Measurements from ENCODE around the gene UBQLN4. TPM values are rescaled to one million over a fixed set of nuclear protein-coding genes. Genes with fewer than 3 reads are reported as not detected.

UBQLN4 gene
- polyA plus RNA-seq, 1 of the 3 experiments (the other 2 are of a cell fraction) = 37.0 TPM

DNA sequence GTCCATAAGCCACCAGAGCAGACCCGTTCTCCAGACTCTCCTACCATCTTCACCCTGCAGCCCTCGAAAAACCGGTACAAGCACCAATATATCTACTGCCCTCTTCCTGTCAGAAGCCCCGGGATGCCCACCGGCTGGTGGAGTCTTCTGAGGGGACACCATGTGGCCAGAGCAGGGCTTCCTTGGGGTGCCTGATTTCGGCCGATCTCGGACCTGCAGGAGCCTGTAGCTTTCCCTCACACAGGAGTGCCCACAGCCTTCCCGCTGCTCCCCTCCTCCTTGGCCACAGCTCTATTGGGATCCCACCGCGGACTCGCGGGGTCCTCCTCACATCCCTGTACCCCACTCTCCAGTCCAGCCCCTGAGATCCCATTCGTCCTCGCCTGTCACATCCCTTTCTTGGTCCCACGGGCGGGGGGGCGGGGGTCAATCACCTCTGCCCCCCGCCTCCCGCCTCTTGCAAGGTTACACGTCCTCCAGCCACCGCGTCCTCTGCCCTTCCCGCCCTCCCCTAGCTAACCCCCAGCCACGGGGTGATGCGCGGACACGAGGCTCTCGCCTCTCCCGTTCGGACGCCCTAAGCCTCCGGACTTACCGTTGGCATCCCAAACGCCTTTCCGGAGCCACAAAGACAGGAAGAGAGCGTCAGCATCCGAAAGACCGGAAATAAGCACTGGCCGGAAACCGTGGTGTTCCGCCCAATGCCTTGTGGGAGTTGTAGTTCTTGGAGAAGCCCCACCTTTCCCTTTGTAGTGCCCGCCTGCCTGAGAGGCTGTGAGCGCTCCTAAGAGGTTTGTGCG is 33.1 kb downstream of the UBQLN4 start, which contains the start of gene SSR2 (continued):
- no peak for TF ChIP-seq NFIC (IDR thresholded peaks at IDR 0.05; ENCODE audit: borderline replicate concordance)
- TF ChIP-seq FOXM1 (IDR thresholded peaks at IDR 0.05; ENCODE audit: low read depth) = no peak
- TF ChIP-seq, protein P1, sequence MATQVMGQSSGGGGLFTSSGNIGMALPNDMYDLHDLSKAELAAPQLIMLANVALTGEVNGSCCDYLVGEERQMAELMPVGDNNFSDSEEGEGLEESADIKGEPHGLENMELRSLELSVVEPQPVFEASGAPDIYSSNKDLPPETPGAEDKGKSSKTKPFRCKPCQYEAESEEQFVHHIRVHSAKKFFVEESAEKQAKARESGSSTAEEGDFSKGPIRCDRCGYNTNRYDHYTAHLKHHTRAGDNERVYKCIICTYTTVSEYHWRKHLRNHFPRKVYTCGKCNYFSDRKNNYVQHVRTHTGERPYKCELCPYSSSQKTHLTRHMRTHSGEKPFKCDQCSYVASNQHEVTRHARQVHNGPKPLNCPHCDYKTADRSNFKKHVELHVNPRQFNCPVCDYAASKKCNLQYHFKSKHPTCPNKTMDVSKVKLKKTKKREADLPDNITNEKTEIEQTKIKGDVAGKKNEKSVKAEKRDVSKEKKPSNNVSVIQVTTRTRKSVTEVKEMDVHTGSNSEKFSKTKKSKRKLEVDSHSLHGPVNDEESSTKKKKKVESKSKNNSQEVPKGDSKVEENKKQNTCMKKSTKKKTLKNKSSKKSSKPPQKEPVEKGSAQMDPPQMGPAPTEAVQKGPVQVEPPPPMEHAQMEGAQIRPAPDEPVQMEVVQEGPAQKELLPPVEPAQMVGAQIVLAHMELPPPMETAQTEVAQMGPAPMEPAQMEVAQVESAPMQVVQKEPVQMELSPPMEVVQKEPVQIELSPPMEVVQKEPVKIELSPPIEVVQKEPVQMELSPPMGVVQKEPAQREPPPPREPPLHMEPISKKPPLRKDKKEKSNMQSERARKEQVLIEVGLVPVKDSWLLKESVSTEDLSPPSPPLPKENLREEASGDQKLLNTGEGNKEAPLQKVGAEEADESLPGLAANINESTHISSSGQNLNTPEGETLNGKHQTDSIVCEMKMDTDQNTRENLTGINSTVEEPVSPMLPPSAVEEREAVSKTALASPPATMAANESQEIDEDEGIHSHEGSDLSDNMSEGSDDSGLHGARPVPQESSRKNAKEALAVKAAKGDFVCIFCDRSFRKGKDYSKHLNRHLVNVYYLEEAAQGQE (IDR thresholded peaks at IDR 0.05; ENCODE audit: low read depth, low read length) = no peak
- TF ChIP-seq JUND (IDR thresholded peaks at IDR 0.05) = no peak
- TF ChIP-seq, protein P2, sequence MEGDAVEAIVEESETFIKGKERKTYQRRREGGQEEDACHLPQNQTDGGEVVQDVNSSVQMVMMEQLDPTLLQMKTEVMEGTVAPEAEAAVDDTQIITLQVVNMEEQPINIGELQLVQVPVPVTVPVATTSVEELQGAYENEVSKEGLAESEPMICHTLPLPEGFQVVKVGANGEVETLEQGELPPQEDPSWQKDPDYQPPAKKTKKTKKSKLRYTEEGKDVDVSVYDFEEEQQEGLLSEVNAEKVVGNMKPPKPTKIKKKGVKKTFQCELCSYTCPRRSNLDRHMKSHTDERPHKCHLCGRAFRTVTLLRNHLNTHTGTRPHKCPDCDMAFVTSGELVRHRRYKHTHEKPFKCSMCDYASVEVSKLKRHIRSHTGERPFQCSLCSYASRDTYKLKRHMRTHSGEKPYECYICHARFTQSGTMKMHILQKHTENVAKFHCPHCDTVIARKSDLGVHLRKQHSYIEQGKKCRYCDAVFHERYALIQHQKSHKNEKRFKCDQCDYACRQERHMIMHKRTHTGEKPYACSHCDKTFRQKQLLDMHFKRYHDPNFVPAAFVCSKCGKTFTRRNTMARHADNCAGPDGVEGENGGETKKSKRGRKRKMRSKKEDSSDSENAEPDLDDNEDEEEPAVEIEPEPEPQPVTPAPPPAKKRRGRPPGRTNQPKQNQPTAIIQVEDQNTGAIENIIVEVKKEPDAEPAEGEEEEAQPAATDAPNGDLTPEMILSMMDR (IDR thresholded peaks at IDR 0.05) = 0 out of 2 replicates have a peak, but pooled peaks have one; percentile 7
- 0 out of 2 replicates have a peak, but pooled peaks have one; percentile 23 for TF ChIP-seq SIN3A (IDR thresholded peaks at IDR 0.05; ENCODE audit: borderline replicate concordance, low read depth, low read length)
- no peak for TF ChIP-seq TEAD4 (IDR thresholded peaks at IDR 0.05; ENCODE audit: borderline replicate concordance, insufficient read depth)
- TF ChIP-seq GATA2 (CRISPR knock-in tag; IDR thresholded peaks at IDR 0.05) = no peak
- no peak for TF ChIP-seq USF1 (IDR thresholded peaks at IDR 0.05; ENCODE audit: borderline replicate concordance, low read depth)
- no peak for TF ChIP-seq RXRA (IDR thresholded peaks at IDR 0.05; ENCODE audit: borderline replicate concordance, low read depth)
- peak; percentile 87 for TF ChIP-seq TAF1 (IDR thresholded peaks at IDR 0.05; ENCODE audit: borderline replicate concordance, low read depth, low read length)
- peak; percentile 95 for TF ChIP-seq GABPA (IDR thresholded peaks at IDR 0.05; ENCODE audit: low read depth)
- peak; percentile 98 for TF ChIP-seq POLR2AphosphoS5 (IDR thresholded peaks at IDR 0.05; ENCODE audit: low read depth, low read length)

GRCh38 chr1:156019946-156020292 is 33.7 kb downstream of the UBQLN4 start:
- H3K9me2 ChIP-seq = no peaks in the 10 kb centered on the region
- peak overlapping the region in 1 of 2 experiments; percentile 44; a peak in 2 of 4 replicates for H3K27ac ChIP-seq (ENCODE audit: low read depth in 2 of 2, low read length in 1 of 2)
- peak overlapping the region; percentile 33; the same call in 1 of the 2 replicates for H2AFZ ChIP-seq (ENCODE audit: low read depth)
- peaks cover 22% of the 10 kb centered on the region for H4K20me1 ChIP-seq (ENCODE audit: insufficient read depth)
- DNase-seq = no peak
- H3K27me3 ChIP-seq (ENCODE audit: insufficient read depth) = no peaks in the 10 kb centered on the region
- TF ChIP-seq PBX3 (IDR thresholded peaks at IDR 0.05) (0 out of 2 replicates have a peak, but pooled peaks have one; percentile 5), TEAD4 (IDR thresholded peaks at IDR 0.05; ENCODE audit: borderline replicate concordance, insufficient read depth) (no peak)
- peak overlapping the region; percentile 67 to 96 for H3K4me3 ChIP-seq (ENCODE audit: low read depth in 2 of 2, low read length in 1 of 2)
- H3F3A ChIP-seq (replicated peaks; ENCODE audit: insufficient read depth) = peaks cover 25% of the 10 kb centered on the region
- peak overlapping the region; percentile 98 for H3K4me2 ChIP-seq
- peak overlapping the region; percentile 80 for H3K9ac ChIP-seq
- H3K36me3 ChIP-seq (replicated peaks in 1 of 2; ENCODE audit: control insufficient read depth in 1 of 2, insufficient read depth in 2 of 2, low read length in 1 of 2) = peaks cover 18 to 43% of the 10 kb centered on the region in 2 experiments
- POLR2A ChIA-PET = interaction anchor here (0.6 to 1.0 kb wide), 2 partner anchors 50 to 72 kb away, joined by 3 to 4 read pairs; no protein-coding TSS in a partner anchor
- H3K9me3 ChIP-seq = no peaks in the 10 kb centered on the region
- 15% methylated on average over 5 of the region's 8 CpGs for WGBS (ENCODE audit: low lambda C conversion rate)
- H3K4me1 ChIP-seq (ENCODE audit: control insufficient read depth in 1 of 2, insufficient read depth in 2 of 2, low read depth in 1 of 2, low read length in 1 of 2) = peaks cover 7 to 10% of the 10 kb centered on the region in 2 experiments; a peak in 3 of 4 replicates
- H3K79me2 ChIP-seq (ENCODE audit: insufficient read depth) = peaks cover 51% of the 10 kb centered on the region
- CTCF ChIA-PET = interaction anchor here (0.8 to 2.3 kb wide), 5 partner anchors 16 to 77 kb away, joined by 3 to 14 read pairs (median 4); no protein-coding TSS in a partner anchor
